ENCODE measurements around the gene GCLM. TPM values are rescaled to one million over a fixed set of nuclear protein-coding genes. Genes with fewer than 3 reads are reported as not detected.

GCLM gene
- polyA plus RNA-seq, 1 donor (not counting 4 experiments of a cell fraction or from before 2014, with no cell fraction given) = 41.8 TPM

GRCh38 chr1:93845538-93846205 is 63.6 kb downstream of the GCLM start:
- Histone ChIP-seq H3K27me3 (ENCODE audit: control insufficient read depth, extremely low read depth, insufficient read depth, low read length) (no peaks in the 10 kb centered on the region), H4K20me1 (ENCODE audit: control insufficient read depth, extremely low read depth, insufficient read depth, low read length) (no peaks in the 10 kb centered on the region), H3K9ac (ENCODE audit: control insufficient read depth, extremely low read depth, insufficient read depth, low read length) (peak overlapping the region; percentile 81), H3K4me2 (ENCODE audit: control insufficient read depth, extremely low read depth, insufficient read depth, low read depth, low read length) (peak overlapping the region; percentile 89), H3K27ac (ENCODE audit: control insufficient read depth, insufficient read depth, low read length) (peak overlapping the region; percentile 91), H3K79me2 (ENCODE audit: control insufficient read depth, insufficient read depth, low read length) (no peaks in the 10 kb centered on the region), H3K9me3 (ENCODE audit: control insufficient read depth, low read depth, low read length) (no peaks in the 10 kb centered on the region), H3K36me3 (ENCODE audit: control insufficient read depth in 2 of 2, extremely low read depth in 1 of 2, insufficient read depth in 2 of 2, low read length in 2 of 2) (no peaks in the 10 kb centered on the region), H3K4me1 (ENCODE audit: control insufficient read depth, extremely low read depth, insufficient read depth, low read length) (peaks cover 17% of the 10 kb centered on the region), H3K9me1 (ENCODE audit: control insufficient read depth, extremely low read depth, insufficient read depth, low read length) (peaks cover 2% of the 10 kb centered on the region), H3K4me3 (ENCODE audit: control insufficient read depth in 2 of 3, extremely low read depth in 1 of 3, insufficient read depth in 2 of 3, low read depth in 1 of 3, low read length in 3 of 3) (peak overlapping the region; percentile 69 to 84 (median 71)), H2AFZ (ENCODE audit: control insufficient read depth, low read length) (peak overlapping the region; percentile 52)
- DNase-seq (ENCODE audit: low read depth, low spot score) (no peak), FAIRE-seq (peak; percentile 67)
- dilution Hi-C loops (cut with MboI; ENCODE audit: extremely low pct_ligation_motif_present, low sequenced_read_pairs) = no loop called here
- no peak for TF ChIP-seq EZH2 (IDR thresholded peaks at IDR 0.05; ENCODE audit: low read length)

- Histone ChIP-seq H3K4me2 (ENCODE audit: control insufficient read depth, extremely low read depth, insufficient read depth, low read depth, low read length) (no peak overlapping the region), H2AFZ (ENCODE audit: control insufficient read depth, low read length) (no peak overlapping the region), H3K27me3 (ENCODE audit: control insufficient read depth, extremely low read depth, insufficient read depth, low read length) (no peaks in the 10 kb centered on the region), H3K9me1 (ENCODE audit: control insufficient read depth, extremely low read depth, insufficient read depth, low read length) (peaks cover 2% of the 10 kb centered on the region), H3K36me3 (ENCODE audit: control insufficient read depth in 2 of 2, extremely low read depth in 1 of 2, insufficient read depth in 2 of 2, low read length in 2 of 2) (no peaks in the 10 kb centered on the region), H3K4me1 (ENCODE audit: control insufficient read depth, extremely low read depth, insufficient read depth, low read length) (peaks cover 17% of the 10 kb centered on the region), H3K9me3 (ENCODE audit: control insufficient read depth, low read depth, low read length) (no peaks in the 10 kb centered on the region), H3K4me3 (ENCODE audit: control insufficient read depth in 2 of 3, extremely low read depth in 1 of 3, insufficient read depth in 2 of 3, low read depth in 1 of 3, low read length in 3 of 3) (no peak overlapping the region), H3K79me2 (ENCODE audit: control insufficient read depth, insufficient read depth, low read length) (no peaks in the 10 kb centered on the region), H3K27ac (ENCODE audit: control insufficient read depth, insufficient read depth, low read length) (peak overlapping the region; percentile 3), H4K20me1 (ENCODE audit: control insufficient read depth, extremely low read depth, insufficient read depth, low read length) (no peaks in the 10 kb centered on the region), H3K9ac (ENCODE audit: control insufficient read depth, extremely low read depth, insufficient read depth, low read length) (no peak overlapping the region)
- no peak for DNase-seq (ENCODE audit: low read depth, low spot score)
- peak; percentile 76 for FAIRE-seq
- dilution Hi-C loops (cut with MboI; ENCODE audit: extremely low pct_ligation_motif_present, low sequenced_read_pairs) = no loop called here
- TF ChIP-seq EZH2 (IDR thresholded peaks at IDR 0.05; ENCODE audit: low read length) = no peak
- peak; percentile 70 to 89 (median 85) for TF ChIP-seq CTCF (optimal IDR thresholded peaks at IDR 0.05 in 1 of 3, IDR thresholded peaks at IDR 0.05 in 1 of 3, conservative IDR thresholded peaks at IDR 0.05 in 1 of 3; ENCODE audit: extremely low read depth in 1 of 3, insufficient read depth in 2 of 3, low read length in 3 of 3)
Measured at GRCh38 chr1:93844262-93845045, 64.8 kb downstream of the GCLM start.
